Measurements from ENCODE around the gene PSKH1. TPM values are rescaled to one million over a fixed set of nuclear protein-coding genes. Genes with fewer than 3 reads are reported as not detected.

Gene PSKH1
- total and polyA plus RNA-seq, 9 of the 15 experiments (the other 6 are each of a cell fraction or from before 2014, with no cell fraction given): 0.96 to 20.9 (median 9.4) TPM

- TF ChIP-seq ETS2 (tag; IDR thresholded peaks at IDR 0.05; ENCODE audit: borderline replicate concordance, poor library complexity, severe bottlenecking) (no peak), ZFPM2 (CRISPR knock-in tag; IDR thresholded peaks at IDR 0.05) (no peak), FOXP1 (CRISPR knock-in tag; IDR thresholded peaks at IDR 0.05) (no peak), BRCA1 (IDR thresholded peaks at IDR 0.05) (no peak), BRCA1 (CRISPR knock-in tag; IDR thresholded peaks at IDR 0.05) (no peak)
Observed at GRCh38 chr16:67864594-67864993, 28.5 kb upstream of the PSKH1 start (continued).

DNA sequence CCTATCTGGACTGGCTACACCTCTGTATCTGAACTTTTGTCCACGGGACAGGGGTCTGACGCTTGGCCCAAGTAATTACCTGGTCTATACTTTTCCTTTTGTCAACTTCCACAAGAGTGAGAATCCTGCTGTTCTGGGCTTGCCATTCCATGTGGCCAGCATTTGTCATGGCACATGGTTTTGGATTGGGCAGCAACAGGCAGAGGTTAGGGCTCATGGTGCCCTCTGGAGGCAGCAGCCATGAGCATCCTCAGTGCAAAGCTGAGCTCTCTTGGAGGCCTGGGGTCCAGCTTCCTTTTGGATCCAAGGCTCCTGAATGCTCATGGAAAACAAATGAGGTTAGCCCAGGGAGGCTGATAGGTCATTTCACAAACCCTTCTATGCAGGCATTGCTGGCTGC lies 27.7 kb upstream of the PSKH1 start:
- ChIA-PET POLR2A (interaction anchor here (0.6 to 1.2 kb wide), 5 partner anchors 9 to 597 kb away, joined by 3 read pairs; no protein-coding TSS in a partner anchor), CTCF (ENCODE audit: low intra/inter-chr PET ratio) (interaction anchor here (0.6 to 1.7 kb wide), 3 partner anchors 24 to 193 kb away, joined by 3 to 13 read pairs (median 4); no protein-coding TSS in a partner anchor)
- Histone ChIP-seq H3K9ac (ENCODE audit: insufficient read depth in 1 of 2, low read depth in 2 of 2, low read length in 2 of 2) (no peak overlapping the region), H3K9me3 (replicated peaks; ENCODE audit: control insufficient read depth, insufficient read depth, low read depth, low read length) (no peaks in the 10 kb centered on the region), H3K27me3 (ENCODE audit: control insufficient read depth in 2 of 2, insufficient read depth in 2 of 2, low read length in 2 of 2) (no peaks in the 10 kb centered on the region), H3K36me3 (ENCODE audit: control insufficient read depth, insufficient read depth, low read length) (peaks cover 88% of the 10 kb centered on the region; the same call in 2 of the 3 replicates), H3K79me2 (ENCODE audit: control insufficient read depth, insufficient read depth, low read length) (peaks cover 47% of the 10 kb centered on the region), H3K4me2 (ENCODE audit: insufficient read depth, low read length) (no peak overlapping the region), H3K4me1 (replicated peaks in 1 of 2; ENCODE audit: control insufficient read depth in 2 of 2, insufficient read depth in 2 of 2, low read length in 2 of 2) (peaks cover 10% of the 10 kb centered on the region in 2 experiments; a peak in 4 of 5 replicates), H4K20me1 (replicated peaks; ENCODE audit: control insufficient read depth, insufficient read depth, low read length) (peaks cover 26% of the 10 kb centered on the region), H3K9me1 (ENCODE audit: control insufficient read depth, insufficient read depth, low read length) (no peaks in the 10 kb centered on the region), H3K4me3 (no peak overlapping the region), H2AFZ (ENCODE audit: low read depth, low read length) (no peak overlapping the region), H3K27ac (ENCODE audit: extremely low read depth, low read depth, low read length) (no peak overlapping the region)
- intact Hi-C loops (cut with micrococcal nuclease) (loop anchor here (1.0 kb wide), 1 partner anchor 49 kb away; no protein-coding TSS in a partner anchor), in situ Hi-C loops (cut with MboI) (no loop called here)
- 96% methylated on average over 2 of the region's 2 CpGs for WGBS (ENCODE audit: insufficient coverage, low coverage, missing lambda C conversion rate)
- peak; percentile 75 for ATAC-seq
- BruUV-seq (replicated peaks): no TSS peak
- DNase-seq (ENCODE audit: extremely low read depth in 1 of 4, low spot score in 3 of 4): peak in 2 of 4 experiments; percentile 33 to 42
- FAIRE-seq: no peak
- TF ChIP-seq ZKSCAN3 (CRISPR knock-in tag; IDR thresholded peaks at IDR 0.05): no peak
- no peak for TF ChIP-seq SAP30 (IDR thresholded peaks at IDR 0.05; ENCODE audit: borderline replicate concordance, insufficient read depth, low read depth, low read length, poor library complexity, severe bottlenecking)
- TF ChIP-seq PHF20 (IDR thresholded peaks at IDR 0.05; ENCODE audit: partially characterized antibody): no peak
- no peak for TF ChIP-seq ZNF165 (CRISPR knock-in tag; IDR thresholded peaks at IDR 0.05; ENCODE audit: borderline replicate concordance)
- TF ChIP-seq EP400 (IDR thresholded peaks at IDR 0.05): peak; percentile 24; the same call in 1 of the 2 replicates
- TF ChIP-seq ARID3A (IDR thresholded peaks at IDR 0.05; ENCODE audit: borderline replicate concordance, low read depth, low read length): no peak
- TF ChIP-seq RAD21 (CRISPR knock-in tag; conservative IDR thresholded peaks at IDR 0.05 in 1 of 2, IDR thresholded peaks at IDR 0.05 in 1 of 2): peak; percentile 38 to 64; a peak in 3 of 4 replicates
- TF ChIP-seq, protein P1, sequence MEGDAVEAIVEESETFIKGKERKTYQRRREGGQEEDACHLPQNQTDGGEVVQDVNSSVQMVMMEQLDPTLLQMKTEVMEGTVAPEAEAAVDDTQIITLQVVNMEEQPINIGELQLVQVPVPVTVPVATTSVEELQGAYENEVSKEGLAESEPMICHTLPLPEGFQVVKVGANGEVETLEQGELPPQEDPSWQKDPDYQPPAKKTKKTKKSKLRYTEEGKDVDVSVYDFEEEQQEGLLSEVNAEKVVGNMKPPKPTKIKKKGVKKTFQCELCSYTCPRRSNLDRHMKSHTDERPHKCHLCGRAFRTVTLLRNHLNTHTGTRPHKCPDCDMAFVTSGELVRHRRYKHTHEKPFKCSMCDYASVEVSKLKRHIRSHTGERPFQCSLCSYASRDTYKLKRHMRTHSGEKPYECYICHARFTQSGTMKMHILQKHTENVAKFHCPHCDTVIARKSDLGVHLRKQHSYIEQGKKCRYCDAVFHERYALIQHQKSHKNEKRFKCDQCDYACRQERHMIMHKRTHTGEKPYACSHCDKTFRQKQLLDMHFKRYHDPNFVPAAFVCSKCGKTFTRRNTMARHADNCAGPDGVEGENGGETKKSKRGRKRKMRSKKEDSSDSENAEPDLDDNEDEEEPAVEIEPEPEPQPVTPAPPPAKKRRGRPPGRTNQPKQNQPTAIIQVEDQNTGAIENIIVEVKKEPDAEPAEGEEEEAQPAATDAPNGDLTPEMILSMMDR (IDR thresholded peaks at IDR 0.05 in 2 of 3, conservative IDR thresholded peaks at IDR 0.05 in 1 of 3; ENCODE audit: insufficient read depth in 2 of 3, low read depth in 1 of 3, low read length in 3 of 3): peak; percentile 54 to 67 (median 66)
- TF ChIP-seq ZNF239 (CRISPR knock-in tag; IDR thresholded peaks at IDR 0.05): no peak
- TF ChIP-seq PTBP1 (IDR thresholded peaks at IDR 0.05; ENCODE audit: low read depth, low read length): no peak
- peak; percentile 49; the same call in 1 of the 2 replicates for TF ChIP-seq SMC3 (conservative IDR thresholded peaks at IDR 0.05; ENCODE audit: insufficient read depth, low read depth, low read length)
- TF ChIP-seq KLF16 (IDR thresholded peaks at IDR 0.05): no peak
